Neural cell (in vitro differentiated cells): ENCODE results near the gene NINJ1. TPM values are rescaled to one million over a fixed set of nuclear protein-coding genes. Genes with fewer than 3 reads are reported as not detected.

Experiments used
- H2AFZ ChIP-seq: fragments of 200-600, 300-800 bp; sonication (generic), shearing (Covaris generic); 2 replicates; pipeline ENCODE4 v1.6.0; 2014; ENCODE audit warnings: low read depth, mild to moderate bottlenecking, antibody characterized with exemption, low read length, moderate library complexity
- H3F3A ChIP-seq: fragments of 200-600 bp; shearing (Covaris generic); 2 replicates; pipeline ENCODE4 v1.6.1; 2016; ENCODE audit warnings: mild to moderate bottlenecking, moderate library complexity, mixed read lengths, antibody characterized with exemption, low read length; ENCODE audit not compliant: insufficient read depth, poor library complexity, severe bottlenecking
- H3K27ac ChIP-seq: fragments of 200-600, 300-800 bp; sonication (generic), shearing (Covaris generic); 2 replicates; pipeline ENCODE4 v1.5.1; 2014; ENCODE audit warnings: mild to moderate bottlenecking, low read length, moderate library complexity
- H3K27me3 ChIP-seq: fragments of 300-800, 200-600 bp; sonication (generic), shearing (Covaris generic); 2 replicates; pipeline ENCODE4 v1.6.0; 2014; ENCODE audit warnings: mild to moderate bottlenecking, low read depth, low read length, moderate library complexity; ENCODE audit not compliant: insufficient read depth
- H3K36me3 ChIP-seq: fragments of 300-800, 200-600 bp; sonication (generic), shearing (Covaris generic); 2 replicates; pipeline ENCODE4 v1.5.1; 2014; ENCODE audit warnings: mild to moderate bottlenecking, antibody characterized with exemption, low read length, moderate library complexity; ENCODE audit not compliant: insufficient read depth
- H3K4me2 ChIP-seq: fragments of 300-800, 200-600 bp; sonication (generic), shearing (Covaris generic); 2 replicates; pipeline ENCODE4 v1.6.0; 2014; ENCODE audit warnings: mild to moderate bottlenecking, low read length
- H3K4me3 ChIP-seq: fragments of 300-800, 200-600 bp; sonication (generic), shearing (Covaris generic); 2 replicates; pipeline ENCODE4 v1.5.1; 2014; ENCODE audit warnings: mild to moderate bottlenecking, low read length, moderate library complexity
- H3K79me2 ChIP-seq: fragments of 200-600 bp; shearing (Covaris generic); replicated peaks from 2 replicates; pipeline ENCODE4 v1.6.0; 2014; ENCODE audit warnings: mild to moderate bottlenecking, low read length, moderate library complexity; ENCODE audit not compliant: insufficient read depth
- H3K9ac ChIP-seq: fragments of 300-800, 200-600 bp; sonication (generic), shearing (Covaris generic); 2 replicates; pipeline ENCODE4 v1.6.1; 2016; ENCODE audit warnings: mild to moderate bottlenecking, low read length, mixed read lengths
- H3K9me2 ChIP-seq: fragments of 200-600 bp; shearing (Covaris generic); 2 replicates; pipeline ENCODE4 v1.6.1; 2016; ENCODE audit warnings: mild to moderate bottlenecking, low read length, mixed read lengths; ENCODE audit not compliant: insufficient read depth
- H3K9me3 ChIP-seq: fragments of 200-600, 300-800 bp; sonication (generic), shearing (Covaris generic); 2 replicates; pipeline ENCODE4 v1.6.1; 2016; ENCODE audit warnings: mild to moderate bottlenecking, mixed run types, low read length, moderate library complexity, mixed read lengths
- H4K20me1 ChIP-seq: fragments of 200-600 bp; shearing (Covaris generic); 2 replicates; pipeline ENCODE4 v1.6.1; 2016; ENCODE audit warnings: mild to moderate bottlenecking, mixed run types; ENCODE audit not compliant: insufficient read depth
- CTCF ChIP-seq: fragments of 450-650 bp; IDR thresholded peaks from 2 replicates; pipeline ENCODE4 v1.5.1; 2014; ENCODE audit warnings: antibody characterized with exemption, mild to moderate bottlenecking, moderate library complexity; ENCODE audit not compliant: poor library complexity, severe bottlenecking
- EP300 ChIP-seq: fragments of 450-650 bp; conservative IDR thresholded peaks from 2 replicates; pipeline ENCODE4 v1.6.1; 2014; ENCODE audit warnings: antibody characterized with exemption, mild to moderate bottlenecking, moderate library complexity; ENCODE audit not compliant: poor library complexity, severe bottlenecking
- EZH2 ChIP-seq: fragments of 200-600, 300-800 bp; shearing (Covaris generic), sonication (generic); IDR thresholded peaks from 2 replicates; pipeline ENCODE4 v1.6.1; 2014; ENCODE audit warnings: antibody characterized with exemption, low read length, borderline replicate concordance, mild to moderate bottlenecking; ENCODE audit not compliant: insufficient read depth, poor library complexity, severe bottlenecking
- MXI1 ChIP-seq: fragments of 450-650 bp; conservative IDR thresholded peaks from 2 replicates; pipeline ENCODE4 v1.6.1; 2014; ENCODE audit warnings: antibody characterized with exemption, mild to moderate bottlenecking; ENCODE audit not compliant: poor library complexity, severe bottlenecking
- POLR2AphosphoS5 ChIP-seq: IDR thresholded peaks from 2 replicates; pipeline ENCODE4 v1.6.1; 2012
- RAD21 ChIP-seq: fragments of 450-650 bp; conservative IDR thresholded peaks from 2 replicates; pipeline ENCODE4 v1.6.1; 2014; ENCODE audit warnings: antibody characterized with exemption, mild to moderate bottlenecking, moderate library complexity
- REST ChIP-seq: IDR thresholded peaks from 2 replicates; pipeline ENCODE4 v1.6.1; 2012; ENCODE audit warnings: borderline replicate concordance
- SMC3 ChIP-seq: fragments of 450-650 bp; conservative IDR thresholded peaks from 2 replicates; pipeline ENCODE4 v1.6.1; 2014; ENCODE audit warnings: antibody characterized with exemption, mild to moderate bottlenecking, moderate library complexity; ENCODE audit not compliant: poor library complexity
- TAF1 ChIP-seq: IDR thresholded peaks from 2 replicates; pipeline ENCODE4 v1.6.1; 2012; ENCODE audit warnings: low read depth
- polyA plus RNA-seq: library from polyadenylated mRNA; depleted of rRNA; stranded (reverse); fragments of >200 nt; gene quantifications from 2 replicates; pipeline ENCODE4 v1.2.3, GENCODE V29; 2014

Gene NINJ1
- polyA plus RNA-seq, 1 donor from 2014 or later, result 2.7 TPM

GRCh38 chr9:93125331-93125894 lies 8.6 kb downstream of the NINJ1 start:
- no peak overlapping the region for H3K4me2 ChIP-seq
- H2AFZ ChIP-seq, result no peak overlapping the region
- H3K36me3 ChIP-seq, result no peaks in the 10 kb centered on the region
- no peaks in the 10 kb centered on the region for H3K9me3 ChIP-seq
- no peaks in the 10 kb centered on the region for H3K9me2 ChIP-seq
- TF ChIP-seq RAD21, result no peak
- no peaks in the 10 kb centered on the region for H4K20me1 ChIP-seq
- no peaks in the 10 kb centered on the region for H3K27me3 ChIP-seq
- H3K79me2 ChIP-seq, result no peaks in the 10 kb centered on the region
- H3F3A ChIP-seq, result no peaks in the 10 kb centered on the region
- H3K27ac ChIP-seq, result no peak overlapping the region
- H3K4me3 ChIP-seq, result no peak overlapping the region
- no peak overlapping the region for H3K9ac ChIP-seq

- no peaks in the 10 kb centered on the region for H3K27me3 ChIP-seq
- no peak overlapping the region for H3K9ac ChIP-seq
- no peaks in the 10 kb centered on the region for H4K20me1 ChIP-seq
- no peak overlapping the region for H2AFZ ChIP-seq
- no peak overlapping the region for H3K4me3 ChIP-seq
- H3F3A ChIP-seq, result no peaks in the 10 kb centered on the region
- no peak overlapping the region for H3K4me2 ChIP-seq
- no peak overlapping the region for H3K27ac ChIP-seq
- no peaks in the 10 kb centered on the region for H3K9me2 ChIP-seq
- H3K79me2 ChIP-seq, result no peaks in the 10 kb centered on the region
- TF ChIP-seq POLR2AphosphoS5, result no peak
- TF ChIP-seq TAF1, result no peak
- no peak for TF ChIP-seq EP300
- TF ChIP-seq EZH2, result no peak
- no peak for TF ChIP-seq SMC3
- no peak for TF ChIP-seq RAD21
- no peak for TF ChIP-seq MXI1
- TF ChIP-seq REST, result no peak
- no peak for TF ChIP-seq CTCF
- no peaks in the 10 kb centered on the region for H3K36me3 ChIP-seq
- no peaks in the 10 kb centered on the region for H3K9me3 ChIP-seq
Observed at GRCh38 chr9:93124793-93125192, 9.3 kb downstream of the NINJ1 start.
